ENCODE data around the gene SMC6. TPM values are rescaled to one million over a fixed set of nuclear protein-coding genes. Genes with fewer than 3 reads are reported as not detected.
A peak's percentile ranks its signal among the peaks of the same experiment; 100 is the strongest.

Gene SMC6
- polyA plus RNA-seq, 1 of the 3 experiments (the other 2 are of a cell fraction): 6.5 TPM

DNA sequence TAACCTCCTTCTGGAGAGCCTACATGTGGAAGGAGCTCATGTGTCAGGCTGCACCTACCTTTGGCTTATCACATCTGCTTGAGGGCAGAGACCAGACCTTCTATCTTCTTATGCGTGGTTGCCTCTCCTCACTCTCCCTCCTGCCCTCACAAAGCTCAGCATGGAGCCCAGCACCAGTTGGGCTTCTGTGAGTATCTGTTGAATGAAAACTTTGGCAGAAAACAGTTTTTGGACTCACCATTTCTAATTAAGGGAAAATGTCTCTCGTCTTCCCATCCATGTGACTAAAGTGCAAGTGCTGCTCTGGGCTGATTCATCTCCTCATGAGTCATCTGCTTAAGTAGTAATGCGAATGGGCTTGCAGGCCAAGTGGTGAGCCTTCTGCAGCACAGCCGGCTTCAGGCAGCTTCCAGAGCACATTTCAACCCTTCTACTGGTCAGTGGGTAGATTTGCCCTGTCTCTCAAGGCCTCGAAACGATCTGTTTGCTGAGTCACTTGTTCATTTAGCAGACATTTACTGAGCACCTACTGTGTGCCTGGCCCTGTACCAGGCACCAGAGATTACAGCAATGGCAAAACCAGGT, 110.5 kb downstream of the SMC6 start (continued):
- no peak; the same call in 1 of the 2 replicates for TF ChIP-seq MEF2A (IDR thresholded peaks at IDR 0.05; ENCODE audit: borderline replicate concordance, low read depth)
- TF ChIP-seq NFIC (IDR thresholded peaks at IDR 0.05; ENCODE audit: borderline replicate concordance): peak; percentile 72
- no peak for TF ChIP-seq MXI1 (IDR thresholded peaks at IDR 0.05; ENCODE audit: low read depth, low read length)
- TF ChIP-seq ELF1 (IDR thresholded peaks at IDR 0.05): no peak
- peak; percentile 99 for TF ChIP-seq JUND (IDR thresholded peaks at IDR 0.05)
- TF ChIP-seq FOXM1 (IDR thresholded peaks at IDR 0.05; ENCODE audit: low read depth): no peak
- peak; percentile 49; the same call in 1 of the 2 replicates for TF ChIP-seq TAF1 (IDR thresholded peaks at IDR 0.05; ENCODE audit: borderline replicate concordance, low read depth, low read length)
- TF ChIP-seq FOXJ3 (CRISPR knock-in tag; IDR thresholded peaks at IDR 0.05): no peak
- TF ChIP-seq RCOR1 (IDR thresholded peaks at IDR 0.05; ENCODE audit: low read length): no peak
- TF ChIP-seq USF1 (IDR thresholded peaks at IDR 0.05; ENCODE audit: borderline replicate concordance, low read depth): peak; percentile 78
- TF ChIP-seq GATA2 (CRISPR knock-in tag; IDR thresholded peaks at IDR 0.05): no peak
- TF ChIP-seq CHD2 (IDR thresholded peaks at IDR 0.05; ENCODE audit: low read length, partially characterized antibody): no peak

GRCh38 chr2:17640406-17640805, 113.2 kb downstream of the SMC6 start:
- Histone ChIP-seq H3K4me2 (no peak overlapping the region), H3K27ac (ENCODE audit: low read depth in 2 of 2, low read length in 1 of 2) (no peak overlapping the region), H3F3A (replicated peaks; ENCODE audit: insufficient read depth) (peaks cover 11% of the 10 kb centered on the region), H3K9me3 (no peaks in the 10 kb centered on the region), H3K4me1 (ENCODE audit: control insufficient read depth in 1 of 2, insufficient read depth in 2 of 2, low read depth in 1 of 2, low read length in 1 of 2) (peaks cover 4 to 25% of the 10 kb centered on the region in 2 experiments; a peak in 3 of 4 replicates), H3K4me3 (ENCODE audit: low read depth in 2 of 2, low read length in 1 of 2) (no peak overlapping the region), H3K36me3 (replicated peaks in 1 of 2; ENCODE audit: control insufficient read depth in 1 of 2, insufficient read depth in 2 of 2, low read length in 1 of 2) (no peaks in the 10 kb centered on the region), H4K20me1 (ENCODE audit: insufficient read depth) (no peaks in the 10 kb centered on the region), H2AFZ (ENCODE audit: low read depth) (no peak overlapping the region), H3K27me3 (ENCODE audit: insufficient read depth) (no peaks in the 10 kb centered on the region), H3K79me2 (ENCODE audit: insufficient read depth) (no peaks in the 10 kb centered on the region), H3K9me2 (no peaks in the 10 kb centered on the region), H3K9ac (no peak overlapping the region)
- 96% methylated on average over 2 of the region's 2 CpGs for WGBS (ENCODE audit: low lambda C conversion rate)
- CTCF ChIA-PET: interaction anchor here (0.7 to 1.4 kb wide), 4 partner anchors 31 to 1027 kb away, joined by 3 to 6 read pairs (median 3); no protein-coding TSS in a partner anchor
- DNase-seq: no peak
- TF ChIP-seq TAF1 (IDR thresholded peaks at IDR 0.05; ENCODE audit: borderline replicate concordance, low read depth, low read length) (no peak), FOSL2 (IDR thresholded peaks at IDR 0.05; ENCODE audit: borderline replicate concordance, low read depth) (no peak), ZBTB33 (IDR thresholded peaks at IDR 0.05; ENCODE audit: borderline replicate concordance, low read depth) (no peak), RCOR1 (IDR thresholded peaks at IDR 0.05; ENCODE audit: low read length) (no peak), RFX5 (IDR thresholded peaks at IDR 0.05; ENCODE audit: low read length) (no peak), CHD2 (IDR thresholded peaks at IDR 0.05; ENCODE audit: low read length, partially characterized antibody) (no peak), TEAD4 (IDR thresholded peaks at IDR 0.05; ENCODE audit: borderline replicate concordance, insufficient read depth) (no peak), MAX (IDR thresholded peaks at IDR 0.05; ENCODE audit: low read depth) (no peak), USF1 (IDR thresholded peaks at IDR 0.05; ENCODE audit: borderline replicate concordance, low read depth) (no peak), MEF2A (IDR thresholded peaks at IDR 0.05; ENCODE audit: borderline replicate concordance, low read depth) (no peak), CTCF (IDR thresholded peaks at IDR 0.05) (no peak), RAD21 (IDR thresholded peaks at IDR 0.05; ENCODE audit: low read length) (no peak), YY1 (IDR thresholded peaks at IDR 0.05; ENCODE audit: low read depth) (no peak), POLR2AphosphoS5 (IDR thresholded peaks at IDR 0.05; ENCODE audit: low read depth, low read length) (no peak), EP300 (IDR thresholded peaks at IDR 0.05; ENCODE audit: borderline replicate concordance in 1 of 2, low read depth in 1 of 2, low read length in 1 of 2) (no peak), GABPA (IDR thresholded peaks at IDR 0.05; ENCODE audit: low read depth) (no peak), SIN3A (IDR thresholded peaks at IDR 0.05; ENCODE audit: borderline replicate concordance, low read depth, low read length) (no peak), FOXM1 (IDR thresholded peaks at IDR 0.05; ENCODE audit: low read depth) (no peak)
- TF ChIP-seq, protein P1, sequence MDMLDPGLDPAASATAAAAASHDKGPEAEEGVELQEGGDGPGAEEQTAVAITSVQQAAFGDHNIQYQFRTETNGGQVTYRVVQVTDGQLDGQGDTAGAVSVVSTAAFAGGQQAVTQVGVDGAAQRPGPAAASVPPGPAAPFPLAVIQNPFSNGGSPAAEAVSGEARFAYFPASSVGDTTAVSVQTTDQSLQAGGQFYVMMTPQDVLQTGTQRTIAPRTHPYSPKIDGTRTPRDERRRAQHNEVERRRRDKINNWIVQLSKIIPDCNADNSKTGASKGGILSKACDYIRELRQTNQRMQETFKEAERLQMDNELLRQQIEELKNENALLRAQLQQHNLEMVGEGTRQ (IDR thresholded peaks at IDR 0.05; ENCODE audit: borderline replicate concordance, low read depth, low read length): no peak
- POLR2A ChIA-PET: no interaction called here
